Heart right ventricle (tissue), 16 donors: ENCODE measurements around the gene PGM5. TPM values are rescaled to one million over a fixed set of nuclear protein-coding genes. Genes with fewer than 3 reads are reported as not detected.
"Not testable (repeated sequence)": the region's sequence is repeated elsewhere in the genome, so short reads cannot be mapped to it uniquely, and the experiment has no call there.

Experiments used
- ATAC-seq, 8 donors: fragments of 200-7000 bp; cut with Tn5 transposase; one replicate each; pipeline ENCODE4 v1.9.1; 2020; ENCODE audit warnings: mild to moderate bottlenecking in 8 of 8, moderate library complexity in 8 of 8, moderate number of reproducible peaks in 1 of 8
- DNase-seq, 2 donors: peaks; one replicate each; pipeline ENCODE4 v3.0.0-alpha.2; 2020
- H3K27ac ChIP-seq, 10 donors: fragments of 200-600 bp; sonication (generic) in 2 of 10; one replicate each; pipeline versions ENCODE4 v1.5.0 to v1.8.0; 2020 to 2022; ENCODE audit warnings: mild to moderate bottlenecking in 3 of 10
- H3K27me3 ChIP-seq, 7 donors: fragments of 200-600 bp; one replicate each; pipeline ENCODE4 v1.8.0; 2021 to 2022; ENCODE audit warnings: mild to moderate bottlenecking in 2 of 7
- H3K36me3 ChIP-seq, 9 donors: fragments of 200-600 bp; sonication (generic) in 1 of 9; one replicate each; pipeline versions ENCODE4 v1.5.0 to v1.8.0; 2020 to 2022; ENCODE audit warnings: mild to moderate bottlenecking in 2 of 9
- H3K4me1 ChIP-seq, 9 donors: fragments of 200-600 bp; sonication (generic) in 1 of 9; one replicate each; pipeline versions ENCODE4 v1.5.0 to v1.8.0; 2020 to 2022; ENCODE audit warnings: mild to moderate bottlenecking in 4 of 9
- H3K4me3 ChIP-seq, 10 donors: fragments of 200-600 bp; sonication (generic) in 2 of 10; one replicate each; pipeline versions ENCODE4 v1.5.0 to v1.8.0; 2020 to 2022; ENCODE audit warnings: mild to moderate bottlenecking in 7 of 10, moderate library complexity in 2 of 10
- H3K9me3 ChIP-seq, 11 donors: fragments of 200-600 bp in 10 of 11; sonication (generic) in 2 of 11; one replicate each; pipeline versions ENCODE4 v1.5.0 to v1.8.0; 2013 to 2022; ENCODE audit warnings: mild to moderate bottlenecking in 2 of 11, control low read depth in 1 of 11, moderate library complexity in 1 of 11
- WGBS, 2 donors: extraction: QIAGEN DNeasy Blood & Tissue Kit; methylation state at CpG; one replicate each; pipeline ENCODE4 v1.1.7; 2013; ENCODE audit warnings: inconsistent platforms in 1 of 2; 5-methylcytosine and 5-hydroxymethylcytosine counted together
- intact Hi-C, 10 donors: fragments of 100-400 bp; cut with DNase I; formaldehyde crosslinking; loops; one replicate each; pipeline versions ENCODE4 v1.11.1 to v1.14.2; 2022
- polyA plus RNA-seq, 2 donors: library from polyadenylated mRNA; stranded (reverse); fragments of 200-250 nt; gene quantifications; one replicate each; pipeline ENCODE4 v1.2.3, GENCODE V29; 2013
- total RNA-seq, 10 donors: library from RNA; stranded (reverse); fragmentation: NEBNext Ultra II Directional in 3 of 10; extraction: Animal tissue kit (Norgen Biotek cat#: 25700) in 3 of 10; gene quantifications; one replicate each; pipeline versions ENCODE4 v1.2.1 to v1.2.4, GENCODE V29; 2021 to 2023
- donor health status: Arrhythmogenic right ventricular cardiomyopathy.
- donor health status: ischemic (EF 13 %, LVEDD 7.1; RV severe dilation, severe dysfunction).
- donor health status: healthy with polysubstance abuse.
- donor health status: DM: no; HTN: yes; CAD: no.
- donor health status: DM: no; HTN: no; CAD: no.
- donor health status: ischemic (EF 25% LVEDD 6.9; RV normal size, moderate dysfunction).
- donor health status: ischemic (EF 25% LVEDD 5.7; RV mildly dilated, moderate dysfunction).
- donor health status: healthy.
- donor health status: DM: yes; HTN: yes; CAD: no.
- donor health status: Ischemic cardiomyopathy.
- donor health status: ischemic (EF 35%, LVEDD 5.7; RV mildly dilated, moderate dysfunction).
- donor health status: nonischemic (EF 11% LVEDD 7.7; RV severe dilation, severe dysfunction).
- donor health status: DM: yes; HTN: yes; CAD: no.
- donor health status: PGD.
- donor health status: ischemic (EF 29% LVEDD 5.4; RV normal size, mild dysfunction).
- donor health status: nonischemic (EF 23%, LVEDD 6.1; RV moderate dilation, normal function).

The PGM5 gene
- total and polyA plus RNA-seq, 12 donors = 26.8 to 245 (median 175) TPM

GRCh38 chr9:68357119-68357714, 806 bp downstream of the PGM5 start:
- not testable (repeated sequence) for H3K36me3 ChIP-seq, H3K9me3 ChIP-seq
- Histone ChIP-seq H3K4me1 (peaks cover 0 to 31% (median 4%) of the 10 kb centered on the region in 9 donors), H3K27ac (peak overlapping the region; percentile 74 to 97 (median 93)), H3K4me3 (peak overlapping the region; percentile 47 to 95 (median 74)), H3K27me3 (peaks cover 0 to 11% (median 0%) of the 10 kb centered on the region in 7 donors)
- WGBS, 2 donors = 3 to 6% methylated on average over 29 to 47 of the region's 57 CpGs
- peak in 1 of 2 donors; percentile 27 for DNase-seq
- ATAC-seq = peak; percentile 20 to 65 (median 40)
- intact Hi-C loops = loop anchor here in 4 of 10 donors (10.0 kb wide), 2 partner anchors 138 to 148 kb away; no protein-coding TSS in a partner anchor

DNA sequence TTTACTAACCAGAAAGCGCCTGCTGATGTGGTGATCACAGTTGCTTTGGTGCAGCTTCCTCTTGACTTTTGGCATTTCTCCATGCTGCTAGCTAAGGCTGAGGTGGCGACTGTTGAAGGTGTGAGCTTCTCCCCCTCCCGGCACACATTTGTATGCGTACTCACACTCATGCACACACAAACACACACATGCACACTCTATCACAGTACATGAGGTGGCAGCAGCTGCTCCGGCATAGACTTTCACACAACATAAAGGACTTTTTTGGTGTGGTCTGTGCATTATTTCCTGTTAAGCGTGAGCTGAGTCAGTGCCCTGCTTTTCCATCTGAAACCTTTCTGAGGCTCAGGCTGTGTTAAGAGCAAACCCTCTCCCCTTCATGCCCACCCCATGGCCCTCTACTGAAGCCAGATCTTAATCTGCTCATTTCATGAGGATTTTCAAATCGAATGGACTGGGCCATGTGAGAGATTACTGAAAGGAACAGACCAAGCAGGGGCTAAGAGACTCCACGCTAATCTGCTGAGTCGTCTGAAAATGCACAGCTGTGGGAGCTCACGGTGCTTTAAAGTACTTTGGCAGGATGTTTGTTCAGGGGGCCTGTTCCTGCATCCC, 10.6 kb downstream of the PGM5 start:
- H3K9me3 ChIP-seq, intact Hi-C loops, H3K27me3 ChIP-seq, DNase-seq: not testable (repeated sequence)
- Histone ChIP-seq H3K4me3 (peak overlapping the region in 1 of 10 donors; percentile 24), H3K36me3 (peaks cover 0 to 21% (median 0%) of the 10 kb centered on the region in 9 donors), H3K27ac (peak overlapping the region in 2 of 10 donors; percentile 22 to 51), H3K4me1 (peaks cover 0 to 14% (median 6%) of the 10 kb centered on the region in 9 donors)
- 12 to 14% methylated on average over 9 of the region's 10 CpGs for WGBS, 2 donors
- ATAC-seq = peak; percentile 70 to 91 (median 83)

- ATAC-seq, H3K4me3 ChIP-seq, H3K9me3 ChIP-seq, H3K27ac ChIP-seq, DNase-seq, intact Hi-C loops, H3K27me3 ChIP-seq, H3K4me1 ChIP-seq: not testable (repeated sequence)
- peaks cover 0 to 46% (median 0%) of the 10 kb centered on the region in 9 donors for H3K36me3 ChIP-seq
- 93 to 96% methylated on average over 4 of the region's 4 CpGs for WGBS, 2 donors
Observed at GRCh38 chr9:68375789-68376188, 19.4 kb downstream of the PGM5 start.

GRCh38 chr9:68377723-68378122, 21.3 kb downstream of the PGM5 start:
- DNase-seq, intact Hi-C loops, H3K4me3 ChIP-seq, ATAC-seq, H3K27ac ChIP-seq, H3K27me3 ChIP-seq, H3K9me3 ChIP-seq, H3K4me1 ChIP-seq: not testable (repeated sequence)
- WGBS, 2 donors = 24 to 66% methylated on average over 1 of the region's 1 CpG
- H3K36me3 ChIP-seq = peaks cover 0 to 50% (median 0%) of the 10 kb centered on the region in 9 donors

- DNase-seq, H3K27ac ChIP-seq, H3K4me3 ChIP-seq, H3K27me3 ChIP-seq, H3K9me3 ChIP-seq, H3K4me1 ChIP-seq, intact Hi-C loops: not testable (repeated sequence)
- WGBS, 2 donors = 3 to 29% methylated on average over 1 of the region's 1 CpG
- H3K36me3 ChIP-seq = peaks cover 0 to 95% (median 5%) of the 10 kb centered on the region in 9 donors
- ATAC-seq = peak in 2 of 8 donors; percentile 18 to 56
Observed at GRCh38 chr9:68383894-68384293, 27.5 kb downstream of the PGM5 start.

GRCh38 chr9:68389558-68389957, 33.1 kb downstream of the PGM5 start:
- 85 to 88% methylated on average over 4 of the region's 4 CpGs for WGBS, 2 donors
- H3K27me3 ChIP-seq, H3K4me3 ChIP-seq, H3K27ac ChIP-seq, DNase-seq, H3K4me1 ChIP-seq, ATAC-seq, intact Hi-C loops, H3K9me3 ChIP-seq: not testable (repeated sequence)
- H3K36me3 ChIP-seq = peaks cover 0 to 86% (median 17%) of the 10 kb centered on the region in 9 donors

- not testable (repeated sequence) for H3K27me3 ChIP-seq
- WGBS, 2 donors = 100% methylated on average over 1 of the region's 1 CpG
- peaks cover 0 to 87% (median 17%) of the 10 kb centered on the region in 9 donors for H3K36me3 ChIP-seq
Observed at GRCh38 chr9:68390737-68391136, 34.3 kb downstream of the PGM5 start.

DNA sequence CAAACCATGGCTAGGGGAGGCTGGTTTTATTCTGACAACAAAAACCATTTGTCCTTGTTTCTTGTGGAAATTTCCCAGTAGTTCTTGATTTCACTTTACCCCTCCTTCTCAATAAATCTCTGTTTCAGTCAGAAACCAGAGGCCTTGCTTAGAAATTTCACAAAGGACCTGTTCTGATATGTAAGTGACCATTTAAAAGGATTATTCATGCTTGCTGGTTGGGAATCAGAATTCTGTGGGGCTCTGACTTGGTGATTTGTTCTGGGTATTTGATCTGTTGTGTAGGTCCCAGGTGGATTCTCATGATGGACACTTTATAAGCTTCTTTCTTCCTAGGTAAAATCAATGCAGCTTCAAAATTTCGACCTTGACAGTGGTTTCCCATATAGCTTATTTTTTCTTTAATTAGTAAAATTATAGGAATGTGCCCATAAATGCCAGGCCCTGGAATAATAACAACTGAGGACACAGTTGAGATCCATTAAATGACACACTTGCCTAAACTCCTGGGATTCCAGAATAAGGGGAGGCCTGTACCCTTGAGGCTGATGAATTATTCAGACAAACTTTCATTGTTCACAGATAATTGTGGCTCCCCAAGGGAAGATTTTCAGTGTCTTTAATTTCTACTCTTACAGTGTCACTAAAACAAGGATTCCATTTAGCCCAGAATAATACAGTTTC, 40.1 kb downstream of the PGM5 start:
- 71 to 77% methylated on average over 1 of the region's 1 CpG for WGBS, 2 donors
- intact Hi-C loops = loop anchor here in 1 of 10 donors (10.0 kb wide), 1 partner anchor 58 kb away; no protein-coding TSS in a partner anchor
- Histone ChIP-seq H3K36me3 (peaks cover 0 to 55% (median 7%) of the 10 kb centered on the region in 9 donors), H3K4me1 (peaks cover 0 to 14% (median 0%) of the 10 kb centered on the region in 9 donors)
- H3K9me3 ChIP-seq, DNase-seq, H3K27ac ChIP-seq, H3K27me3 ChIP-seq, H3K4me3 ChIP-seq, ATAC-seq: not testable (repeated sequence)

More at GRCh38 chr9:68390737-68391136, 34.3 kb downstream of the PGM5 start:
- intact Hi-C loops = loop anchor here in 1 of 10 donors (10.0 kb wide), 1 partner anchor 64 kb away; no protein-coding TSS in a partner anchor
- ATAC-seq, H3K4me1 ChIP-seq, H3K9me3 ChIP-seq, DNase-seq, H3K27ac ChIP-seq, H3K4me3 ChIP-seq: not testable (repeated sequence)

DNA sequence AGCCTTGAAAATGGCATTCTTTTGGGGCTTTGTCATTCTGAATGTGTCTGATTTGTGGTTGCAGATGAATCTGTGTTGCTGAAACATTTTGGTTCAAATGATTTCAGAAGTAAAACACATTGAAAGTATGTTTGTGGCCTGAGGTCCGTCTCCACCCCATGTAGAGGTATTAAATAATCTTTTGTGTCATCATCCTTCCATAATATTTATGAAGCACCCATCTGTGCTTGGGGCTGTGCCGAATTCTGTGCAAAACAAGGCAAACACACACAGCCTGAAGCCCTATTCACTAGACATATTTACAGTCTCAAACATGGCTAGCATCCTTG, 40.6 kb downstream of the PGM5 start:
- Histone ChIP-seq H3K36me3 (peaks cover 0 to 50% (median 3%) of the 10 kb centered on the region in 9 donors), H3K4me1 (peaks cover 0 to 14% (median 0%) of the 10 kb centered on the region in 9 donors)
- intact Hi-C loops = loop anchor here in 1 of 10 donors (10.0 kb wide), 1 partner anchor 58 kb away; no protein-coding TSS in a partner anchor
- not testable (repeated sequence) for H3K27ac ChIP-seq, ATAC-seq, DNase-seq, H3K27me3 ChIP-seq, H3K4me3 ChIP-seq, H3K9me3 ChIP-seq
- WGBS, 2 donors = 73 to 82% methylated on average over 2 of the region's 2 CpGs

DNA sequence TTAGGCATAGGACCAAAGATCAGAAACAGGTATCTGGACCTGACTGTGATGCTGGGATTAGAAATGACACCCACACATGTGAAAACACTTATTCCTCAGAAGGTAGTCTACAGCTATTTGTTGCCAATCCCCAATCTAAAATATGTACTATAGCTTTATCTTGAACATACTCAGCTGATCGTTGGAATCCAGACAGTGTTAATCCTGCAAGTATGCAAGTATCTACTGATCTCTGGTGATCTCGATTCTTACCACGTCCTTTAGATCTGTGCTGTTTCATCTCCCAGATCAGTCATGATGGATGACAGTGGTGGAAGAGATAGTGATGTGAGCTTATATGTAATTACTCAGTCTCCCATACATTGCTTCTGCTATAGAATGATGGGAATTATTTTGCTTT, 41.4 kb downstream of the PGM5 start:
- ATAC-seq = not testable (repeated sequence)

More for the DNA sequence above, 41.4 kb downstream of the PGM5 start:
- peaks cover 0 to 43% (median 0%) of the 10 kb centered on the region in 9 donors for H3K36me3 ChIP-seq
- DNase-seq, H3K4me3 ChIP-seq, H3K27me3 ChIP-seq, H3K9me3 ChIP-seq, H3K27ac ChIP-seq: not testable (repeated sequence)
- intact Hi-C loops = loop anchor here in 1 of 10 donors (10.0 kb wide), 1 partner anchor 57 kb away; no protein-coding TSS in a partner anchor
- 49 to 53% methylated on average over 3 of the region's 3 CpGs for WGBS, 2 donors
- peaks cover 0 to 14% (median 0%) of the 10 kb centered on the region in 9 donors for H3K4me1 ChIP-seq
